Measurements from ENCODE around the gene HOXB6.

Gene HOXB6

DNA sequence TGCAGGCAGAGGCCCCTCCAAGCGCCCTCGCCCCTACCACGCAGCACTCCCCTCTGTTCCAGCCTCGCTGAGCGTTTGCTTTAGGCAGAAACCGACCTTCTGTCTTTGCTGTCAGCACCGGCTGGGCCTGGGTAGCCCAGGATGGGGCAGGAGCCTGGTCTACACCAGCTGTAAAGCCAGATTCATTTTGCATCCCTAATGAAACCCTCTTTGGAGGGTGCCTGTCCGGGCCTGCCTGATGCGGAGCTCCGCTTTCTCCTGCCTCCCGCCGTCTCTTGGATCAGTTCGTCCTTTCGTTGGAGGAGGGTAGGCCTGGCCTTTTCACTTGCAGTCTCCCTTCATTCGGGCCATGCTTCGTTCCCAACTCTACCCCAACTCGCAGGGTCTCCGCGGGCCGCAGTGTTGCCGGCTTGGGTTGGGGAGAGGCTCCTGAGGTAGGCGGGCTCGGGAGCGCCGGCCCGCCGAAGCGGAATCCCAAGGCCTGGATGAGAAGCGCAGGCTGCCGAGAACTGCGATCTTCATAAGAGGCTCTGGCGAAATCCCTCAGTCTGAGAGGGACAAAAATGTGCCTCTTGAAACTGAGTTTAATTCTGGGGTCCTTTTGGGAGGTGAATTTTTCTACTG is 15.2 kb upstream of the HOXB6 start:
- TF ChIP-seq, protein P1, sequence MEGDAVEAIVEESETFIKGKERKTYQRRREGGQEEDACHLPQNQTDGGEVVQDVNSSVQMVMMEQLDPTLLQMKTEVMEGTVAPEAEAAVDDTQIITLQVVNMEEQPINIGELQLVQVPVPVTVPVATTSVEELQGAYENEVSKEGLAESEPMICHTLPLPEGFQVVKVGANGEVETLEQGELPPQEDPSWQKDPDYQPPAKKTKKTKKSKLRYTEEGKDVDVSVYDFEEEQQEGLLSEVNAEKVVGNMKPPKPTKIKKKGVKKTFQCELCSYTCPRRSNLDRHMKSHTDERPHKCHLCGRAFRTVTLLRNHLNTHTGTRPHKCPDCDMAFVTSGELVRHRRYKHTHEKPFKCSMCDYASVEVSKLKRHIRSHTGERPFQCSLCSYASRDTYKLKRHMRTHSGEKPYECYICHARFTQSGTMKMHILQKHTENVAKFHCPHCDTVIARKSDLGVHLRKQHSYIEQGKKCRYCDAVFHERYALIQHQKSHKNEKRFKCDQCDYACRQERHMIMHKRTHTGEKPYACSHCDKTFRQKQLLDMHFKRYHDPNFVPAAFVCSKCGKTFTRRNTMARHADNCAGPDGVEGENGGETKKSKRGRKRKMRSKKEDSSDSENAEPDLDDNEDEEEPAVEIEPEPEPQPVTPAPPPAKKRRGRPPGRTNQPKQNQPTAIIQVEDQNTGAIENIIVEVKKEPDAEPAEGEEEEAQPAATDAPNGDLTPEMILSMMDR (IDR thresholded peaks at IDR 0.05; ENCODE audit: insufficient read depth, missing control alignments): no peak
- DNase-seq (ENCODE audit: insufficient read length, low spot score) (no peak), FAIRE-seq (no peak)

DNA sequence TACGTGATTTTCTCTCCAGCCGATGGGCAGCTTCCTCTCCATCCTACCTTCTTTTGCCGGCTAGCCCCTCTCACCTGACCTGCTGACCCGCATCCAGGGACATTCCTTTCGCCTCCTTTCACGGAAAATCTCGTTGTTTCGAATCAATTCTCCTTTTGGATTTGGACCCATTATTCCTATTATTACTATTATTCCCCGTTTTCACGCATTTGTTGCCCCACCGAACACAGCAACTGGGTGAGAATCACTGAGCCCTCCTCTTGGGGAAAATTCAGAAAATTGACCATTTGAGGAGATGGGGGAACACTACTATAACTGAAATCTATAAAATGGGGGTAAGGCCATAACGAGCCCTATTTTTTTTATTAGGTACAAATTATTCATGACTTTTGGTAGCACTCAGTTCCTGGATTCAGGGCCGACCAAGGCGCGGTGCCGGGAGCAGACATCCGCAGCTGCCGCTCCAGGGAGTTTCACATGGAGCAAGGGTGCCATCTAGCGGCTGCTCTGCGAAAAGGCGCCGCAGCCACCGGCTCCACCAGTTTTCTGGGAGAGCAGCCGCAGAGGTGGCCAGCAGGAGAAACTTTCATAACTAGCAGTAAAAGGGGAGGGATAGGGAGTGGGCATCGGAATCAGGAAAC is 13.6 kb upstream of the HOXB6 start:
- FAIRE-seq: no peak
- TF ChIP-seq, protein P1 (IDR thresholded peaks at IDR 0.05; ENCODE audit: insufficient read depth, missing control alignments): peak; percentile 98

DNA sequence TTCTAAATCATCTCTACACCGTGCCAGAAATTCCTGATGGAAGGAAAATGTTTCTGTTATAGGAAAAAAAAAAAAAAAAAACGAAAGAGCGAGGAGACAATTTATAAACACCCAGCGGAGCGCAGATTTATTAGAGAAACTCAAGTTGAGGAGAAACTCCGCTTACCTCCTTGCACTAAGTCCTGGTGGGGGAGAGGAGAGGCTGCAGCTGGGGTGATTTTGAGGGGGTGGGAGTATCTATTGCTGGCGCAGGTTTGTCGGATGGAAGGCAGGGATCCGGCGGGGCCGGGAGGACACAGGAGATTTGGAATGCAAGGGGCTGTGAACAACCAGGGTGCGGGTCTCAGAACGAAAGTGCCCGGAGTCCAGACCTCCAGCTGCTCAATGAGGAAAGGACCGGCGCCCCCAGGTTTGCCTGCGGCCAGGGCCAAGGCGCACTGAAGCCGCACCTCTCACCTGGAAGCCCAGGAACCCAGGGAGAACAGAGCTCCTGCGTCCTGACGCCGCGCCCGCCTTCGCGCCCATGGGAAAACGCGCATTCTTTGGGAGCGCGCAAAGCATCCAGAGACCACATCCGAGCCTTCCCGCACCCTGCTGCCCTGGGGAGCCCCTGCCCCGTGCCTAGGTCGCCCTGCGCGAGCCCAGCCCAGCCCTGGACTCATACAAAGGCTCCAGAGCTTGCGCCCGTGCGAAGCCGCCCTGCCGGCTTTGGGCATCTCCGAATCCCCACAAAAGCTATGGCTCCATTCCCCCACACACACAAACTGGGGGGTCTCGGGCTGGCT is 12.9 kb upstream of the HOXB6 start:
- DNase-seq (ENCODE audit: insufficient read length, low spot score): no peak
- no peak for FAIRE-seq
- TF ChIP-seq, protein P1 (IDR thresholded peaks at IDR 0.05; ENCODE audit: insufficient read depth, missing control alignments): no peak

More for the DNA sequence above, 13.6 kb upstream of the HOXB6 start:
- peak; percentile 93 for DNase-seq (ENCODE audit: insufficient read length, low spot score)

DNA sequence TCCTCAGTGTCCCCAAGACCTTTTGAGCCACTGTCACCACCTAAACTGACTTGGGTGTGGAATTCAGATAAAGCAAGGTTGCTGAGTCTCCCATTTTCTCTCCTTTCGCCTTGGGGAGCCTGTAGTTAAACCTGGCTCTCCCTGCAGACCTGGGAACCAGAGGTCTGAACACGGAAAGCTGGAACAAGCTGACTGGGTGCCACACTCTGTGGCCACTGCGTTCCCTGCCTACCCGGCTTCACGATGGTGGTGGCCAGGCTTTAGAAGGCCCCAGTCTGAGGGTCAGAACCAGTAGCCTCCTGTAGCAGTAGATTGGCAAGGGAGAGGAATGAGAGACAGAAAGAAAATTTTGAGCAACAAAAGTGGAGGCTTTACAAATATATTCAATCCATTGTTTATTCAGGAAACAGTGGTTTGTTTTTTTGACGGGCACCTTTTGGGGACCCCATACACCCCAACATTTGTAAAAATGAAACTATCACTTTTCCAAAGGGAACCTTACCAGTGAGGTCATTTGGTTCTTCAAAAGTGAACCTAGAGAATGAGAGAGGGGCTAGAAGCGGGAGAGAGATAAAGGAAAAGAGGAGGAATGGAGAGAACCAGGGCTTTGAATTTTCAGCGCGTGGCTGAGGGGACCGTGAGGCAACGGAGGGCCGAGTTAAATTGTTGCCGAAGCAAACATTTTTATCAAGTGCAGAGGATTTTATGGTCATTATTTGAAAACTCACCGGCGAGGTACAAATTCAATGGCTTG is 12.1 kb upstream of the HOXB6 start:
- FAIRE-seq: no peak
- TF ChIP-seq, protein P1 (IDR thresholded peaks at IDR 0.05; ENCODE audit: insufficient read depth, missing control alignments): no peak
- no peak for DNase-seq (ENCODE audit: insufficient read length, low spot score)

DNA sequence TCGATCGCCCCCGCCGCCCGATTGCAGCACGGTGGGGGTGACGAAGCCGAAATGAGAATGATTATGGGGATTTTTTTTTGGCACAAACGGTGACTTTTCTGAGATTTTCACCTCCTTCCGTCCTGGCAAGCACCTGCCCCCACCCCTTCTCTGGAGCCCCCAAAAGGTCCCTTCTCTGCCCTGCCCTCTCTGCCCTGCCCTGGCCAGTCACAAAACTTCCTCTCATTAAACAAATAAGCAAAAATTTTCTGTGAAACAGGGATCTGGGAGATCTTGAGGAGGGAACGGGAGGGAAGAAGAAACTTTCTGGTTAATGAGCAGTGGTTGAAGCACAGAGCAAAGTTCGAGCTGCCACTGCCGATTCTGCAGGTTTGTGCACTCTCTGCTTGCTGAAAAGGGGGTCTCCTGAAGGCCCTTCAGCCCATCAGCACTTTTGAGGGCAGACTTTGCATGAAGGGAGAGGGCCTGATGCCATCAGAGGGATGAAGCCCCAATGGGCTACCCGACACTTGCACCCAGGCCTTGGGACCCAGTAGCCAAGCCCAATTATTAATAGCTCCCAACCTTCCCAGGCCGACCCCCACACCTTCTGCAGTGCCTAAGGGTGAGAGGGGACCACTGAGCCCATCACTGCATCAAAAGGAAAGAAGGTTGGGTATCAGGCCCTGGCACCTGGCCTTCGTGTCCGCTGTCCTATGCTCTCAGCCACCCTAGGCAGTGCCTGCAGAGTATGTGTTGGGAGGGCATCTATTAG is 11.4 kb upstream of the HOXB6 start:
- TF ChIP-seq, protein P1 (IDR thresholded peaks at IDR 0.05; ENCODE audit: insufficient read depth, missing control alignments): no peak
- FAIRE-seq (no peak), DNase-seq (ENCODE audit: insufficient read length, low spot score) (no peak)

Data from D721Med (cell line).